Esophagus mucosa (tissue), 1 donor: Measurements from ENCODE around the gene ZNF117. TPM values are rescaled to one million over a fixed set of nuclear protein-coding genes. Genes with fewer than 3 reads are reported as not detected.
"Not testable (repeated sequence)": the region's sequence is repeated elsewhere in the genome, so short reads cannot be mapped to it uniquely, and the experiment has no call there.

Experiments used
- ATAC-seq: fragments of 200-7000 bp; cut with Tn5 transposase; one replicate; pipeline ENCODE4 v1.9.1; 2020
- total RNA-seq: library from RNA; stranded (reverse); gene quantifications from one replicate; pipeline ENCODE4 v1.2.4, GENCODE V29; 2023
- donor health status: DM: yes; HTN: yes; CAD: no.

Gene ZNF117
- total RNA-seq: 10.7 TPM

- ATAC-seq: no peak
Observed at GRCh38 chr7:64990936-64991335, at the start of gene ZNF117. TSS of gene ZNF117 (minus strand) at chr7:64991036.

- peak; percentile 21 for ATAC-seq
Observed at GRCh38 chr7:65038767-65039166, 47.9 kb upstream of the ZNF117 start.

- peak; percentile 99 for ATAC-seq
Observed at GRCh38 chr7:65037740-65038688, 47.2 kb upstream of the ZNF117 start.

GRCh38 chr7:65036526-65036925 lies 45.7 kb upstream of the ZNF117 start:
- ATAC-seq: not testable (repeated sequence)

GRCh38 chr7:65035469-65035868 lies 44.6 kb upstream of the ZNF117 start:
- ATAC-seq: not testable (repeated sequence)

- ATAC-seq: not testable (repeated sequence)
Observed at GRCh38 chr7:65034120-65034782, 43.4 kb upstream of the ZNF117 start.

GRCh38 chr7:65033391-65033790 lies 42.6 kb upstream of the ZNF117 start:
- ATAC-seq: not testable (repeated sequence)

GRCh38 chr7:65025023-65025422 lies 34.2 kb upstream of the ZNF117 start:
- not testable (repeated sequence) for ATAC-seq

- not testable (repeated sequence) for ATAC-seq
Observed at GRCh38 chr7:65020978-65021377, 30.1 kb upstream of the ZNF117 start.

- ATAC-seq: not testable (repeated sequence)
Observed at GRCh38 chr7:65009881-65010280, 19.0 kb upstream of the ZNF117 start.

GRCh38 chr7:65009394-65009793 lies 18.6 kb upstream of the ZNF117 start:
- not testable (repeated sequence) for ATAC-seq

- not testable (repeated sequence) for ATAC-seq
Observed at GRCh38 chr7:65007036-65007435, 16.2 kb upstream of the ZNF117 start.

- peak; percentile 100 for ATAC-seq
Observed at GRCh38 chr7:65006094-65006992, 15.5 kb upstream of the ZNF117 start, which contains the start of gene ERV3-1. TSS of gene ERV3-1 (minus strand) at chr7:65006687. CDS start at chr7:64993026, 13,661 bp downstream.

GRCh38 chr7:65004575-65004974 lies 13.7 kb upstream of the ZNF117 start:
- no peak for ATAC-seq

- no peak for ATAC-seq
Observed at GRCh38 chr7:65002972-65003585, 12.2 kb upstream of the ZNF117 start.

- ATAC-seq: no peak
Observed at GRCh38 chr7:65001291-65001814, 10.5 kb upstream of the ZNF117 start.

GRCh38 chr7:64999165-65000004 lies 8.5 kb upstream of the ZNF117 start:
- peak; percentile 87 for ATAC-seq

GRCh38 chr7:64998865-64999164 lies 8.0 kb upstream of the ZNF117 start:
- ATAC-seq: no peak

- ATAC-seq: peak; percentile 72
Observed at GRCh38 chr7:64997927-64998391, 7.1 kb upstream of the ZNF117 start.

- ATAC-seq: no peak
Observed at GRCh38 chr7:64997164-64997908, 6.5 kb upstream of the ZNF117 start.
